H7 (cell line): ENCODE results near the gene FBXO22. TPM values are rescaled to one million over a fixed set of nuclear protein-coding genes. Genes with fewer than 3 reads are reported as not detected.
"Not testable (repeated sequence)": the region's sequence is repeated elsewhere in the genome, so short reads cannot be mapped to it uniquely, and the experiment has no call there.

ENCODE experiments used
- DNase-seq: peaks from one replicate; pipeline ENCODE4 v3.0.0; 2012
- H3K27me3 ChIP-seq: 2 replicates; pipeline ENCODE4 v1.6.0; 2011; ENCODE audit warnings: mild to moderate bottlenecking, low read length; ENCODE audit not compliant: control insufficient read depth, insufficient read depth
- H3K36me3 ChIP-seq: replicated peaks from 2 replicates; pipeline ENCODE4 v1.5.1; 2011; ENCODE audit warnings: low read length; ENCODE audit not compliant: control insufficient read depth, insufficient read depth
- H3K4me3 ChIP-seq: 2 replicates; pipeline ENCODE4 v1.5.1; 2011; ENCODE audit warnings: low read depth, mild to moderate bottlenecking, control low read depth, low read length, moderate library complexity; ENCODE audit not compliant: insufficient read depth
- total RNA-seq: library from RNA; depleted of rRNA; stranded (reverse); fragments of >200 nt; shearing (Covaris generic); gene quantifications from 2 replicates; pipeline ENCODE4 v1.2.3, GENCODE V29; 2014; rRNA removed

Gene FBXO22
- total RNA-seq, 1 experiment from 2014 or later: 59.5 TPM

- no peak overlapping the region for H3K4me3 ChIP-seq
- H3K27me3 ChIP-seq: no peaks in the 10 kb centered on the region
- no peak for DNase-seq
- no peaks in the 10 kb centered on the region for H3K36me3 ChIP-seq
These were observed 77.6 kb downstream of the FBXO22 start for GRCh38 chr15:75981149-75981815.

- Histone ChIP-seq H3K27me3 (no peaks in the 10 kb centered on the region), H3K36me3 (no peaks in the 10 kb centered on the region), H3K4me3 (no peak overlapping the region)
- DNase-seq: no peak
These were observed 78.8 kb downstream of the FBXO22 start for GRCh38 chr15:75982468-75982867.

DNA sequence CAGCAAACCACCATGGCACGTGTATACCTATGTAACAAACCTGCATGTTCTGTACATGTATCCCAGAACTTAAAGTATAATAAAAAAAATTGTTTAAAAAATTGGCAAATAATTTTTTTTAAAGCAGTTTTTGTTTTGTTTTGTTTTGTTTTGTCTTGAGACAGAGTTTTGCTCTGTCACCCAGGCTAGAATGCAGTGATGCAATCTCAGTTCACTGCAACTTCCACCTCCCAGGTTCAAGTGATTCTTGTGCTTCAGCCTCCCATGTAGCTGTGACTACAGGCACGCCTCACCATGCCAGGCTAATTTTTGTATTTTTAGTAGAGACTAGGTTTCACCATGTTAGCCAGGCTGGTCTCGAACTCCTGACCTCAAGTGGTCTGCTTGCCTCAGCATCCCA is 81.0 kb downstream of the FBXO22 start:
- H3K36me3 ChIP-seq, H3K27me3 ChIP-seq, H3K4me3 ChIP-seq, DNase-seq: not testable (repeated sequence)

DNA sequence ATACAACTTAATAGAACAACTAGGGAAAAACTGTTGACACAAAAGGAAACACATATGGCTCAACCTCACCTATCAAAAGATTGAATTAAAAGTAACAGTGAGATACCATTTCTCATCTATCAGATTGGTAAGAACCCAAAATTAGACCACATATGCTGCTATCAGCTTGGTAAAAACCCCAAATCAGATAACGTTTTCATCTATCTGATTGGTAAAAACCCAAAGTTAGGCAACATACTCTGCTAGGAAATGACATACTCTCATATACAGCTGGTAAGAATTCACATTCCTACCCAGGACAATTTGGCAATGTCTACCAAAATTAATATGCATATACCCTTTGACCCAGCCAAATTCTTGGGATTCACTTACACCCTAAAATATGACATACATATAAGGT is 82.3 kb downstream of the FBXO22 start:
- H3K36me3 ChIP-seq: no peaks in the 10 kb centered on the region
- H3K27me3 ChIP-seq: no peaks in the 10 kb centered on the region
- no peak overlapping the region for H3K4me3 ChIP-seq
- DNase-seq: no peak

- DNase-seq: no peak
- Histone ChIP-seq H3K4me3 (no peak overlapping the region), H3K27me3 (no peaks in the 10 kb centered on the region), H3K36me3 (no peaks in the 10 kb centered on the region)
These were observed 85.4 kb downstream of the FBXO22 start for GRCh38 chr15:75989045-75989444.

DNA sequence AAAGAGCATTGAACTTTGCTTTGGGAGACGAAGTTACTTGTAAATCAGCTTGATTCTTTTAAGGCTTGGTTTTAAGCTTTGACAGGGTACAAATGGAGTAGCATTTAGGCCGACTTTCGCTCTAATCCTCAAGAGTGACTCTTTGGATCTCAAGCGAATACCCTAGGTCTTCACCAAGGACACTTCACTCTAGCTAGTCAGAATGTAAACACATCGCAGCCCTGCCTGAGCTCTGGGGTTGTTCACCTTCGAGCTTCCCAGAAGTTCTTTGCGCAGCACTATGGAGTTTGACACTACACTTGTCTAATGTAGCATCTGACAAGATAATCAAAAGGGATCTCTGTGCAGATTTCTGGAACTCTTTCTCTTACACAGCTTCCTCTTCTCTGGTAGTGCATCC is 86.2 kb downstream of the FBXO22 start:
- H3K4me3 ChIP-seq: no peak overlapping the region
- no peaks in the 10 kb centered on the region for H3K36me3 ChIP-seq
- H3K27me3 ChIP-seq: no peaks in the 10 kb centered on the region
- no peak for DNase-seq

Other genes with a start within 250 kb of the FBXO22 start
- 4.3 and 5.0 TPM in 2 replicates for gene CSPG4, start 191.0 kb upstream of the FBXO22 start, total RNA-seq
- 23.1 and 36.0 TPM in 2 replicates for gene UBE2Q2, start 60.4 kb upstream of the FBXO22 start, total RNA-seq
- 0.48 TPM in 1 of 2 replicates, not detected in the other for gene NRG4, start 108.5 kb downstream of the FBXO22 start, total RNA-seq
- gene TMEM266, start 156.1 kb downstream of the FBXO22 start, total RNA-seq: 5.4 and 6.3 TPM in 2 replicates